Sigmoid colon (tissue), 4 donors: ENCODE measurements around the gene BRINP1.

Experiments
- EP300 ChIP-seq, 4 donors: sonication (generic); formaldehyde crosslinking; IDR thresholded peaks; one replicate each; pipeline ENCODE4 v1.6.1; 2017; ENCODE audit warnings: antibody characterized with exemption in 4 of 4
- POLR2A ChIP-seq, 2 donors: fragments of 450-650 bp; IDR thresholded peaks; one replicate each; pipeline ENCODE4 v1.6.1; 2016; ENCODE audit warnings: antibody characterized with exemption in 2 of 2, mild to moderate bottlenecking in 2 of 2, moderate library complexity in 2 of 2
- POLR2AphosphoS5 ChIP-seq, 4 donors: sonication (generic); formaldehyde crosslinking; IDR thresholded peaks; one replicate each; pipeline ENCODE4 v1.6.1; 2017; ENCODE audit warnings: antibody characterized with exemption in 4 of 4
- TF ChIP-seq, protein P1 (sequence below), 4 experiments: fragments of 450-650 bp in 3 of 4; fragments of 200-600 bp in 1 of 4; IDR thresholded peaks; one replicate each; pipeline ENCODE4 v1.5.1; 2016 to 2019; ENCODE audit warnings: antibody characterized with exemption in 4 of 4, mild to moderate bottlenecking in 3 of 4, moderate library complexity in 2 of 4

DNA sequence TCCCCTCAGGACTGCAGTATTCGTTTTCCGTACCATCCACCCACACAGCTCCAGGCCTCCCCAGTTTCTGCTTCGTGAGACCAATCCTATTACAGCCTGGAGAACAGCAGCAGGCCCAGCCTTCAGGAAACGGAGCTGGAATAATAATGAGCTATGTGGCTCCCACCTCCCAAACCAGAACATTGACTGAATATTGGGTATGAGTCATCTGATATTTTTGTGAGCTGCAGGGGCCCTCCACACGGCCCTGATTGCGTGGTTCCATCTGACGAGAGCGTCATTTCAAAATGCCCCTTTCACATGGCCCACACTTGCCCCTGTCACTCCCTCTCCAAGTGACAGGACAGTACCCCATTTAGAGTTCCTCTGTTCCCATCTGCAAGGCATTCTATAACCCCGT lies 192.0 kb downstream of the BRINP1 start:
- TF ChIP-seq POLR2AphosphoS5 (IDR thresholded peaks at IDR 0.05) (no peak), POLR2A (IDR thresholded peaks at IDR 0.05) (no peak), EP300 (IDR thresholded peaks at IDR 0.05) (no peak)
- TF ChIP-seq, protein P1, sequence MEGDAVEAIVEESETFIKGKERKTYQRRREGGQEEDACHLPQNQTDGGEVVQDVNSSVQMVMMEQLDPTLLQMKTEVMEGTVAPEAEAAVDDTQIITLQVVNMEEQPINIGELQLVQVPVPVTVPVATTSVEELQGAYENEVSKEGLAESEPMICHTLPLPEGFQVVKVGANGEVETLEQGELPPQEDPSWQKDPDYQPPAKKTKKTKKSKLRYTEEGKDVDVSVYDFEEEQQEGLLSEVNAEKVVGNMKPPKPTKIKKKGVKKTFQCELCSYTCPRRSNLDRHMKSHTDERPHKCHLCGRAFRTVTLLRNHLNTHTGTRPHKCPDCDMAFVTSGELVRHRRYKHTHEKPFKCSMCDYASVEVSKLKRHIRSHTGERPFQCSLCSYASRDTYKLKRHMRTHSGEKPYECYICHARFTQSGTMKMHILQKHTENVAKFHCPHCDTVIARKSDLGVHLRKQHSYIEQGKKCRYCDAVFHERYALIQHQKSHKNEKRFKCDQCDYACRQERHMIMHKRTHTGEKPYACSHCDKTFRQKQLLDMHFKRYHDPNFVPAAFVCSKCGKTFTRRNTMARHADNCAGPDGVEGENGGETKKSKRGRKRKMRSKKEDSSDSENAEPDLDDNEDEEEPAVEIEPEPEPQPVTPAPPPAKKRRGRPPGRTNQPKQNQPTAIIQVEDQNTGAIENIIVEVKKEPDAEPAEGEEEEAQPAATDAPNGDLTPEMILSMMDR (IDR thresholded peaks at IDR 0.05): no peak
